ENCODE measurements around the gene TRIOBP.

Gene TRIOBP

DNA sequence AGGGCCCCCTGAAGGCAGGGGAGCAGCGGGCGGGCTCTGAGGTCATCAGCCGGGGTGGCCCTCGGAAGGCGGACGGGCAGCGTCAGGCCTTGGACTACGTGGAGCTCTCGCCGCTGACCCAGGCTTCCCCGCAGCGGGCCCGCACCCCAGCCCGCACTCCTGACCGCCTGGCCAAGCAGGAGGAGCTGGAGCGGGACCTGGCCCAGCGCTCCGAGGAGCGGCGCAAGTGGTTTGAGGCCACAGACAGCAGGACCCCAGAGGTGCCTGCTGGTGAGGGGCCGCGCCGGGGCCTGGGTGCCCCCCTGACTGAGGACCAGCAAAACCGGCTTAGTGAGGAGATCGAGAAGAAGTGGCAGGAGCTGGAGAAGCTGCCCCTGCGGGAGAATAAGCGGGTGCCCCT is 60.8 kb downstream of the TRIOBP start:
- Histone ChIP-seq H3K4me3 (ENCODE audit: severe bottlenecking) (no peak overlapping the region), H3K27me3 (ENCODE audit: insufficient read depth, poor library complexity, severe bottlenecking) (no peaks in the 10 kb centered on the region), H3K9me3 (ENCODE audit: severe bottlenecking) (no peaks in the 10 kb centered on the region), H3K4me1 (ENCODE audit: insufficient read depth, poor library complexity, severe bottlenecking) (peaks cover 18% of the 10 kb centered on the region), H3K27ac (ENCODE audit: poor library complexity, severe bottlenecking) (no peak overlapping the region), H3K36me3 (ENCODE audit: low read depth) (peaks cover 80% of the 10 kb centered on the region)
- TF ChIP-seq CTCF (IDR thresholded peaks at IDR 0.05; ENCODE audit: poor library complexity, severe bottlenecking), result no peak
- DNase-seq (ENCODE audit: low spot score) (no peak), ATAC-seq (ENCODE audit: low read depth) (no peak)

- H3K36me3 ChIP-seq (ENCODE audit: low read depth), result peaks cover 85% of the 10 kb centered on the region
These were observed 61.8 kb downstream of the TRIOBP start for GRCh38 chr22:37758694-37759093.

GRCh38 chr22:37759281-37759680 is 62.4 kb downstream of the TRIOBP start:
- H3K36me3 ChIP-seq (ENCODE audit: low read depth), result peaks cover 84% of the 10 kb centered on the region
- H3K4me3 ChIP-seq (ENCODE audit: severe bottlenecking), result no peak overlapping the region
- H3K27me3 ChIP-seq (ENCODE audit: insufficient read depth, poor library complexity, severe bottlenecking), result no peaks in the 10 kb centered on the region
- no peaks in the 10 kb centered on the region for H3K9me3 ChIP-seq (ENCODE audit: severe bottlenecking)
- TF ChIP-seq CTCF (IDR thresholded peaks at IDR 0.05; ENCODE audit: poor library complexity, severe bottlenecking), result no peak
- no peak for DNase-seq (ENCODE audit: low spot score)
- H3K4me1 ChIP-seq (ENCODE audit: insufficient read depth, poor library complexity, severe bottlenecking), result peaks cover 6% of the 10 kb centered on the region
- ATAC-seq (ENCODE audit: low read depth), result no peak
- no peak overlapping the region for H3K27ac ChIP-seq (ENCODE audit: poor library complexity, severe bottlenecking)

More at GRCh38 chr22:37758694-37759093, 61.8 kb downstream of the TRIOBP start:
- H3K4me3 ChIP-seq (ENCODE audit: severe bottlenecking), result no peak overlapping the region
- ATAC-seq (ENCODE audit: low read depth), result no peak
- no peaks in the 10 kb centered on the region for H3K9me3 ChIP-seq (ENCODE audit: severe bottlenecking)
- DNase-seq (ENCODE audit: low spot score), result no peak
- no peak overlapping the region for H3K27ac ChIP-seq (ENCODE audit: poor library complexity, severe bottlenecking)
- TF ChIP-seq CTCF (IDR thresholded peaks at IDR 0.05; ENCODE audit: poor library complexity, severe bottlenecking), result no peak
- H3K27me3 ChIP-seq (ENCODE audit: insufficient read depth, poor library complexity, severe bottlenecking), result no peaks in the 10 kb centered on the region
- H3K4me1 ChIP-seq (ENCODE audit: insufficient read depth, poor library complexity, severe bottlenecking), result peaks cover 9% of the 10 kb centered on the region

DNA sequence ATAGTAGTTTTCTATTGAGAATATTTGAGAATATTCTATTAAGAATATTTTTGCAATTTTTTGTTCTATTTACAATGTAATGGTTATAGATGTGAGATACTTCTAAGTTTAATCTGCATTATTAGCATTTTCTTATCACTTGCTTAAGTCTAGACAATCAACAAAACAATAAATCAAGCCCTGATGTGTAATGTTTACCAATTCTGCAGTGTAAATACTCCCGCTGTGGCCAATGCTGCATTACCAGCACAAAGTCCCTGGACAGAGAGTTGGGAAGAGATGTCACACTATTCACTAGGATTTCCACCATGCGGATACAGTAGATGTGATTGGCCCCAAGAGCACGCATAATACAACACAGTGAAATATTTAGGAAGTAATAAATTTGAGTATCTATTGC is 63.3 kb downstream of the TRIOBP start:
- no peak for ATAC-seq (ENCODE audit: low read depth)
- peaks cover 84% of the 10 kb centered on the region for H3K36me3 ChIP-seq (ENCODE audit: low read depth)
- H3K27ac ChIP-seq (ENCODE audit: poor library complexity, severe bottlenecking), result no peak overlapping the region

More for the DNA sequence above, 63.3 kb downstream of the TRIOBP start:
- Histone ChIP-seq H3K4me3 (ENCODE audit: severe bottlenecking) (no peak overlapping the region), H3K27me3 (ENCODE audit: insufficient read depth, poor library complexity, severe bottlenecking) (no peaks in the 10 kb centered on the region), H3K4me1 (ENCODE audit: insufficient read depth, poor library complexity, severe bottlenecking) (peaks cover 6% of the 10 kb centered on the region), H3K9me3 (ENCODE audit: severe bottlenecking) (no peaks in the 10 kb centered on the region)
- no peak for TF ChIP-seq CTCF (IDR thresholded peaks at IDR 0.05; ENCODE audit: poor library complexity, severe bottlenecking)
- no peak for DNase-seq (ENCODE audit: low spot score)

Data from RWPE2 (cell line).